Subcutaneous preadipocyte (primary cell): ENCODE measurements around the gene SAMM50. TPM values are rescaled to one million over a fixed set of nuclear protein-coding genes. Genes with fewer than 3 reads are reported as not detected.

Experiments
- total RNA-seq: library from RNA; depleted of rRNA; stranded (reverse); fragments of >200 nt; gene quantifications from 2 replicates; pipeline ENCODE4 v1.2.3, GENCODE V29; 2012

The SAMM50 gene
- 38.6 and 39.3 TPM in 2 replicates for total RNA-seq

DNA sequence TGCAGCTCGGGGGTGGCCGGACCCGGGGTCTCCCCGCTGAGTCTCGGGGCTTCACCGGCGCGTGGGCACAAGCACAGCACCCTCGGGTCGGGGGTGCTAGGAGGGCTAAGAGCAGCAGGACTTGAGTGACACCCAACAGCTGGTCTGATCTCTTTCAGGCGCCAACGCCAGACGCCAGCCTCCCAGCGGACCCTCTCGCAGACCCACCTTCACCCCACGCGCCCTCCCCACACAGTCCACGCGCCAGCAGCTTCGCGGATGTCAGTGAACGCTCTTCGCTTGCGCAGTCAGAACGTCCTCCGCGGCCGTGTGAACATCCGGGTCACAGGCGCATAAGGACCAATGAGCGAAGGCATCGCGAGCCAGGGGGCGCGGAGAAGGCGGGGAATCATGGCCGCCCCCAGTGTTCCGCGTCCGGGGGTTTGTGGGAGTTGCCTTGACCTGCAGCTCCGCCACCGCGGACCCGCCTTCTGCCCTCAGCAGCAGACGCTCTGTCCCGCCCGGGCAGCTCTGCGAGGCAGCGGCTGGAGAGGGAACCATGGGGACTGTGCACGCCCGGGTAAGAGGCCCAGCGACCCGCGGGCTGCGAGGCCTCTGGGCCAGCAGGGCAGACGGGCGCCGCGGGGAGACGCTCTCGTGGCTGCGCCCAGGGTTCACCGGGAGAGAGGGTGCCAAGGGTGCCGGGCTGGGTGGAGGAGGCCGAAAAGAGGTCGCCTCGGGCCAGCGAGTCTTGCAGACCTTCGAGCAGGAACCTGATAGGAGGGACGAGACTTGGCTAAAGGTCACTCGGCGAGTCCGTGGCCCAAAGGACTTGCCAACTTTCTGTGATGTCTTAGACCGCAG, at the start of gene SAMM50:
Gene SAMM50 (plus strand): TSS at position 403 of the 843 bp plus-strand sequence. CDS start 136 bp downstream, at position 539.

DNA sequence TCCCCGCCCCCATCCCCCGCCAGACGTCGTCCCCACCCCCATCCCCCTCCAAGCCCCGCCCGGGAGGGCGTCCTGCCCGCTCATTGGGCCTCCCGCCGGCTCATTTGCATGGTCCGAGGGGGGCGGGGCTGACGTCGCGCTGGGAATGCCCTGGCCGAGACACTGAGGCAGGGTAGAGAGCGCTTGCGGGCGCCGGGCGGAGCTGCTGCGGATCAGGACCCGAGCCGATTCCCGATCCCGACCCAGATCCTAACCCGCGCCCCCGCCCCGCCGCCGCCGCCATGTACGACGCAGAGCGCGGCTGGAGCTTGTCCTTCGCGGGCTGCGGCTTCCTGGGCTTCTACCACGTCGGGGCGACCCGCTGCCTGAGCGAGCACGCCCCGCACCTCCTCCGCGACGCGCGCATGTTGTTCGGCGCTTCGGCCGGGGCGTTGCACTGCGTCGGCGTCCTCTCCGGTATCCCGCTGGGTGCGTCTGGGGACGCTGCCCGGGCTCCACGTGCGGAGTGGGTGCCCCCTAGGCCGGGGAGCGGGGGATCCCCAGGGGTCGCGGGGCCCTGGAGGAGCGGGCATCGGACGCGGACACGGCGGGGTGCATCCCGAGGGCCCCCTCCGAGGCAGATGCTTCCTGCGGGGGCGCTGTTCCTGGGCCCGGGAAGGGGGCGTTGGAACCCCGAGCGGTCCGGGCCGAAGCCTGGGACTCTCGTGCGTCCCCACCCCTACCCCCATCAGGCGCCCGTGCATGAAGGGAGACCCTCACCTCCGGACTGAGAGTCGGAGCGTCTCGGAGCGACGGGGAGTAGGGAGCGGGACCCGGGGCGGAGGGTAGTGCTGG, 31.4 kb upstream of the SAMM50 start, which contains the start of gene PNPLA3:
Gene PNPLA3 (plus strand): TSS at position 175 of the 834 bp plus-strand sequence. CDS start 107 bp downstream, at position 282.

DNA sequence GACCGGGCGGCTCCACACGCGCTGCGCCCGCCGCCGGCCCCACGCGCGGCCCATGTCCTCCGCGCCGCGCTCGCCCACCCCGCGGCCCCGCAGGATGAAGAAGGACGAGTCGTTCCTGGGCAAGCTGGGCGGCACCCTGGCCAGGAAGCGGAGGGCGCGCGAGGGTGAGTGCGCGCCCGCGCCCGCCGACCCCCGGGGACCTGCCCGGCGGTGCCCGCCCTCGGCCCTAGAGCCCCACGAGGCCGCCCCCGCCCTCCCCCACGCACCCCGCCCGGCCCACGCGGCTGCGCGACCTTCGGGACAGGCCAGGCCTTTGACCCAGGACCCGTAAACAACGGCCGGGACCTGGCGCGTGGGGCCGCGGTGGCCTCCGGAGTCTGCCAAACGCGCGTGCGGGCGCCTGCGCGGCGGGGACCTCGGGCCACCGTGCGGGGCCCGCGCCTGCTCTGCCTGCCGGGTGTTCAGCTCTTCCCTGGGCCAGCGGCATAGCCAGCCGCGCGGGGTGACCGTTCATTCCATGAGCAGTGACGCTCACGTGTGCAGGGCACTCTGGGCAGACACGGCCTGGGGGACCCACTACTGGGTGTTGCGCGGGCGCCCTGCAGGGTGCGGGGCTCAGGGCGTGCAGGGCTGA, 69.2 kb downstream of the SAMM50 start, which contains the start of gene PARVB:
Gene PARVB (plus strand): TSS at position 15 of the 634 bp plus-strand sequence. CDS start 38 bp downstream, at position 53.

Other genes with a start within 250 kb of the SAMM50 start
- gene EFCAB6, start 143.1 kb upstream of the SAMM50 start, total RNA-seq, result 1.6 and 2.6 TPM in 2 replicates
- gene SULT4A1, start 92.9 kb upstream of the SAMM50 start, total RNA-seq, result 0.73 TPM in 1 of 2 replicates, not detected in the other
- not detected in 2 replicates for gene PNPLA5, start 63.4 kb upstream of the SAMM50 start, total RNA-seq
- 8.8 and 10.6 TPM in 2 replicates for gene PNPLA3, start 31.6 kb upstream of the SAMM50 start, total RNA-seq
- gene PARVB, start 68.9 kb downstream of the SAMM50 start, total RNA-seq, result 44.0 and 49.2 TPM in 2 replicates
- under 0.01 and 0.20 TPM in 2 replicates for gene PARVG, start 225.5 kb downstream of the SAMM50 start, total RNA-seq